Measurements from ENCODE around the gene CNGB1.

DNA sequence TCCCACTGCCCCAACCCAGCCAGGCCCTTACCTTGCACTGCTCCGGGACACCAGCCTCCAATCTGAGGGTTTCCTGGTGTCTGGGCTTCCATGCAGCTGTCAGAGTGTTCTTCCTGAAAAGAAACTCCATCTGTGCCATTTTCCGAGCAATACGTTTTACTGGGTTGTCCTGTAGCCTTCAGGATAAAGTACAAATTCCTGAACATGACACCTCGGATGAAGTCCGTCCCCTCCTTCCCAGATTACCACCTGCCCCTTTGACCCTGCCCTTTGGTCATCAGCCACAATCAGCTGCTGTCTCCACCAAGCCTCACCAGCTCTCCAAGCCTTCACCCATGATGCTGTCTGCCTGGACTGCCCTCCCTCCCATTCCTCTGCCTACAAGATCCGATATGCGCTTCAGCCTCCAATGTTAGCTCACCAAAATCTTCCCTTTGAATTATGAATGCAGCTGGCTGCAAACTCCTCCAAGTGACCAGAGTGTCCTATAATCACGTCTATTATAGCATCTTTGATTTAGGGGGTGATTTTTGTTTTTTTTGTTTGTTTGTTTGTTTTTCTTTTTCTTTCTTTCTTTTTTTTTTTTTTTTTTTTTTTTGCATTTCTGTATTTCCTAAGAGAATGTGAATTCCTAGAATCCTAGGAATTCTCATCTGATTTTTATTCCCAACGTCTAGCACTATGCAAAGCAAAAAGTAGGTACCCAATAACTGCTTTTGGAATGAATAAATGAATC, 108.1 kb downstream of the CNGB1 start:
- no peak for TF ChIP-seq FOXS1 (CRISPR knock-in tag; IDR thresholded peaks at IDR 0.05)
- TF ChIP-seq, protein P1, sequence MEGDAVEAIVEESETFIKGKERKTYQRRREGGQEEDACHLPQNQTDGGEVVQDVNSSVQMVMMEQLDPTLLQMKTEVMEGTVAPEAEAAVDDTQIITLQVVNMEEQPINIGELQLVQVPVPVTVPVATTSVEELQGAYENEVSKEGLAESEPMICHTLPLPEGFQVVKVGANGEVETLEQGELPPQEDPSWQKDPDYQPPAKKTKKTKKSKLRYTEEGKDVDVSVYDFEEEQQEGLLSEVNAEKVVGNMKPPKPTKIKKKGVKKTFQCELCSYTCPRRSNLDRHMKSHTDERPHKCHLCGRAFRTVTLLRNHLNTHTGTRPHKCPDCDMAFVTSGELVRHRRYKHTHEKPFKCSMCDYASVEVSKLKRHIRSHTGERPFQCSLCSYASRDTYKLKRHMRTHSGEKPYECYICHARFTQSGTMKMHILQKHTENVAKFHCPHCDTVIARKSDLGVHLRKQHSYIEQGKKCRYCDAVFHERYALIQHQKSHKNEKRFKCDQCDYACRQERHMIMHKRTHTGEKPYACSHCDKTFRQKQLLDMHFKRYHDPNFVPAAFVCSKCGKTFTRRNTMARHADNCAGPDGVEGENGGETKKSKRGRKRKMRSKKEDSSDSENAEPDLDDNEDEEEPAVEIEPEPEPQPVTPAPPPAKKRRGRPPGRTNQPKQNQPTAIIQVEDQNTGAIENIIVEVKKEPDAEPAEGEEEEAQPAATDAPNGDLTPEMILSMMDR (IDR thresholded peaks at IDR 0.05) = no peak
- TF ChIP-seq NR3C1 (IDR thresholded peaks at IDR 0.05) = no peak
- no peak for TF ChIP-seq EP300 (IDR thresholded peaks at IDR 0.05)
- TF ChIP-seq CHD4 (IDR thresholded peaks at IDR 0.05; ENCODE audit: borderline replicate concordance) = no peak
- no peak for TF ChIP-seq MYC (IDR thresholded peaks at IDR 0.05; ENCODE audit: borderline replicate concordance, low read length)
- TF ChIP-seq, protein P2, sequence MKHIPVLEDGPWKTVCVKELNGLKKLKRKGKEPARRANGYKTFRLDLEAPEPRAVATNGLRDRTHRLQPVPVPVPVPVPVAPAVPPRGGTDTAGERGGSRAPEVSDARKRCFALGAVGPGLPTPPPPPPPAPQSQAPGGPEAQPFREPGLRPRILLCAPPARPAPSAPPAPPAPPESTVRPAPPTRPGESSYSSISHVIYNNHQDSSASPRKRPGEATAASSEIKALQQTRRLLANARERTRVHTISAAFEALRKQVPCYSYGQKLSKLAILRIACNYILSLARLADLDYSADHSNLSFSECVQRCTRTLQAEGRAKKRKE (CRISPR knock-in tag; IDR thresholded peaks at IDR 0.05; ENCODE audit: low read depth) = no peak
